ENCODE results near the gene MRPL23. TPM values are rescaled to one million over a fixed set of nuclear protein-coding genes. Genes with fewer than 3 reads are reported as not detected.
A peak's percentile ranks its signal among the peaks of the same experiment; 100 is the strongest.

The MRPL23 gene
- total RNA-seq, 2 donors from 2014 or later = 65.8 to 79.0 TPM

DNA sequence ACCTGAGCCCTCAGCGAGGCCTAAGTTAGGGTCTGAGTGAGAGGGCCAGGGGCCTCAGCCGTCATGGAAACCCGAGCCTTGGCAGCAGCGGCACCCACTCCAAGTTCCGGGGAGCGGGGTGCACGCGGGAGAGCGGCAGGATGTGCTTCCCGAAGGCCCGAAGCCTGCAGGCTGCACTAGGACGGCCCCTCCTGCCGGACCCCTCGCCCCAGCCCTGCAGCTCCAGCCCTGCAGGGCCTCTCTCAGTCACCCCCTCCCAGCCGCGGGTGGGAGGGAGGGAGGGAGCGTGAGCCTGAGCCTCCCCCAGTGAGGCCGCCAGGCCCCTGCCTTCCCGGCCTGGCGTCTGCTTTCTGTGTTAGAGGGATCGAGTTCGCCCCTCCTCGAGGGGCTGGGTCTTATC lies 22.6 kb downstream of the MRPL23 start:
- intact Hi-C loops (cut with DNase I, micrococcal nuclease) = no loop called here
- no peak for DNase-seq
- no peak for ATAC-seq

DNA sequence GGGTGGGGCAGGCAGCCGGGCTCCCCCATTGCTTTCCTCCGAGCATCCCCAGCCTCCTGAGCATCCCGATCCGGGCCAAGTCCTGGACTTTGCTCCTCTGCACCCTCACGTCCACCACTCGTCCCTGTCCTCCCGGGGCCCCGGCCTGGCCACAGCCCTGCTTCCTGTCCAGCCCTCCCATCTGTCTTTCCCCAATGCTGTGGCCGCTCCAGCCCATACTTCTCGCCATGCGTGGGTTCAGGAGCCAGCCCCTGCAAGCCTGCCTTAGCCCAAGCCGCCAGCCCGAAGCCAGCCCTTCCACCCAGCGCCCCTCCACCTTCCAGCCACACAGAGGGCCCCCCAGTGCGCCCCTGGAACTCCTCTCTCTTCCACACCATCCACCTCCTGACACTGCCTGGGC lies 23.8 kb downstream of the MRPL23 start:
- no peak for DNase-seq
- ATAC-seq = no peak
- intact Hi-C loops (cut with DNase I, micrococcal nuclease) = no loop called here

- ATAC-seq (no peak), DNase-seq (no peak)
- intact Hi-C loops (cut with DNase I, micrococcal nuclease) = no loop called here
Observed at GRCh38 chr11:1975185-1975584, 28.1 kb downstream of the MRPL23 start.

GRCh38 chr11:1978720-1979473 lies 31.8 kb downstream of the MRPL23 start:
- ATAC-seq (peak; percentile 39), DNase-seq (no peak)
- intact Hi-C loops (cut with DNase I, micrococcal nuclease) = no loop called here

- DNase-seq = no peak
- ATAC-seq = no peak
Observed at GRCh38 chr11:1979607-1980006, 32.5 kb downstream of the MRPL23 start.

DNA sequence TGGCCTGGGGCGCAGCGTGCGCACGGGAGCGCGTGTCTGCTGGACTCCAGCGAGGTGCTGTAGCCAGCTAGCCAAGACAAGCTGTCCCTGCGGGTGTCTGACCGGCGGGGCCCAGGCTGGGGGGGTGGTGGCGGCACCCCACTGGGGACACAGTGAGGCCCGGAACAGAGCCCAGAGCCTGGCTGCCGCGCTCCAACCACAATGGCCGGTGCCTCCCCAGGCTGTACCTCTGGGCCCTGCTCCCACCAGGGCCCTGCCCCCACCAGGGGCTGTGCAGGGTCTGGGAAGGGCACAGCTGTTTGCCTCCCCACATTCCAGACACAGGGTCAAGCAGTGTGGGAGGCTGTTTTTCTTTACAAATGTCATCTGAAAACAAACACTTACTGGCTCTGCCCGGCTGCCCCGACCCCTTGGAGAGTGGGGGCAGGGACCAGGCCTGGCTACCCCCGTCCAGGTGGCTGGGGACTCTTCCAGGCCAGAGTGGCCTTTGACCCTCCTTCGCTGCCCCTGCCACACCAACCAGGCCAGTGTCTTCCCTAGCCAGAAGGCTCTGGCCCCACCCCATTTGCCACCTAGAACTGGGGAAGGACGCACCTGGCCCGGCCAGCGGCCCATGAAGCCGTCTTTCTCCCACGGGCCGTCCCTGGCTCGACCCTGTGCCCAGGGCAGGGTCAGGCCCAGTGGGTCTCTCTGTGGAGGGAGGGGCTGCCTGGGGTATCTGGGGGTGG lies 35.9 kb downstream of the MRPL23 start:
- ATAC-seq (no peak), DNase-seq (no peak)
- intact Hi-C loops (cut with DNase I, micrococcal nuclease) = no loop called here

More at GRCh38 chr11:1979607-1980006, 32.5 kb downstream of the MRPL23 start:
- intact Hi-C loops (cut with DNase I, micrococcal nuclease) = no loop called here

DNA sequence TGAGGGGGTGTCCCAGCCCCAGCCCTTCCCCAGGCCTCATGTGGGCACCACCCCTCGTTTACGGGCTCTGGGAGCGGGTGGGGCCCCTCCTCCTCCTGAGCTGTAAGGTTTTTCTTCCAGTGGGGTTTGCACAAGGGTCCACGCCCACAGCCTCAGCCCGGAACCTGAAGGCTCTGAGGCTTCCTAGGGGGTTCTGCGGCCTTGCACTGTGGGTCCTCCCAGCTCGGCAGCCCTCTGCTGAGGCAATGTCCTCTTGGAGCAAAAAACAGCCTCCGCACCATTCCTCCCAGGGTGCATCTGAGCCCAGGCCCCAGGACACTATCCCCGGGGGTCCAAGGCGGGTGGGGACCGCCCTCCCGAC lies 36.4 kb downstream of the MRPL23 start:
- ATAC-seq (no peak), DNase-seq (no peak)
- intact Hi-C loops (cut with DNase I, micrococcal nuclease) = no loop called here

DNA sequence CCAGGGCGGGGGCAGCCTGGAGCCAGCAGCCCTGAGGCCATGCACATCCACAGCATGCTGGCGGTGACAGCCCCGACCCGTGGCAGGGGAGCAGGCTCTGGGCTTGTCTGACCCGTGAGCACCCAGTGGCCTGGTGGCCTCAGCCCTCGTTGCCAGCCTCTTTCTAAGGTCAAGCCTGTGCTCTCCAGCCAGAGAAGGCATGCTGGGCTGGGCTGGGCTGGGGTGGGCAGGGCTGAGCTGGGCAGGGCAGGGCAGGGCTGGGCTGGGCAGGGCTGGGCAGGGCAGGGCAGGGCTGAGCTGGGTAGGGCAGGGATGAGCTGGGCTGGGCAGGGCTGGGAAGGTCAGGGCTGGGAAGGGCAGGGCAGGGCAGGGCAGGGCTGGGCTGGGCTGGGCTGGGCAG lies 39.9 kb downstream of the MRPL23 start:
- intact Hi-C loops (cut with DNase I, micrococcal nuclease) = no loop called here
- ATAC-seq (no peak), DNase-seq (no peak)

DNA sequence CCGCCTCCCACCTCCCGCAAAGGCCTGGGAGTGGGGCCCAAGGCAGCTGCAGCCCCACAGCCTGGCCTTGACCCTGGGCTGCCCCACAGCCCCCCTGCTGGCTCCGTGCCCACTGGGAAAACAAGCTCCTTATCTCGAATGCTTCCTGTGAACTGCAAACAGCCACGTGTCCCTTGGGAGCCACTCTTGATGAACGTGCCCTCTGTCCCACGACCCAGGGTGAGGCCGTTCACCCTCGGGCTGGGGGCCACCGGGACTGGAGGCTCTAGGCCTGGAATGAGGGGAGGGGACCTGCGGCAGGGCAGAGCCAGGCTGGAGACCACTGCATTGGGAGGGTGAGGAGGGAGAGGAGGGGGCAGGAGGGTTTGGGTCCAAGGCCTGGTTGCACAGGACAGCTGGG lies 41.0 kb downstream of the MRPL23 start:
- no peak for ATAC-seq
- DNase-seq = no peak
- intact Hi-C loops (cut with DNase I, micrococcal nuclease) = no loop called here

GRCh38 chr11:1988667-1989317 lies 41.7 kb downstream of the MRPL23 start:
- DNase-seq (no peak), ATAC-seq (no peak)
- intact Hi-C loops (cut with DNase I, micrococcal nuclease) = no loop called here

DNA sequence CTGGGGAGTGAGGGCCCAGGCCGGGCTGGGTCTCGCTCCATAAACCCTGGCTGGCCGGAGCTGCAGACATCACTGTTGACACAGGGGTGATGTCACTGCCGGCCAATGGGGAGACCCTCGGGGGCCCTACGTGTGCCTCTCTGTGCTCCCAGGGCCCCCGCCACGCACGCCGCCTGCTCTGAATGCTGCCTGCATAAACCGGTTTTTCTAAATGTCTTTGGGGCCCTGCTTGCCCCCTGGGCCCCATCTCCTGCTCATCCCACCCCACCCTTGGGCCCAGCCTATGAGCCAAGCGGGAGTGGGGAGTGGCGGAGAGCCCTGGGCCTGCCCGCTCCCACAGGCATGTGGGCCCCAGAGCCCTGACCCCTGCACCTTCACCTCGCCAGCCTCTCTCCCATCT lies 42.8 kb downstream of the MRPL23 start:
- no peak for DNase-seq
- no peak for ATAC-seq
- intact Hi-C loops (cut with DNase I, micrococcal nuclease) = no loop called here

GRCh38 chr11:1990872-1991578 lies 43.9 kb downstream of the MRPL23 start:
- no peak for DNase-seq
- ATAC-seq = no peak
- intact Hi-C loops (cut with DNase I, micrococcal nuclease) = no loop called here

DNA sequence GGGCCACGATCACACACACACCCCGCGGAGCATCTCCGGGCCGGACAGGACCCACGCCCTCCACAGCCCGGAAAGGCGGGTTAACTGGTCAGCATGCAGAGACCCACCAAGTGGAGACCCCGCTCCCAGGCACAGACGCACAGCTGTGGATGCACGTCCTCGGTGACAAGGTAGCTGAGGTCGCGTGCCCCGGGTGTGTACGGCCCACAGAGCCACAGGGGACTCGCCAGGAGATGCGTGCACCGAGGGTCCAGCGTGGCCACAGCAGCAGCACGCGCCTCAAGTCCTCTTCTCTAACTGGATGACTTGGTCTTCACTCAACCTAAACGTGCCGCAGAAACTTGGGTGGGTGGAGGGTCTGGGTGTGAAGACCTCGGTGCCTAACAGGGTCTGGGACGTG lies 45.0 kb downstream of the MRPL23 start:
- DNase-seq = no peak
- no peak for ATAC-seq
- intact Hi-C loops (cut with DNase I, micrococcal nuclease) = no loop called here

DNA sequence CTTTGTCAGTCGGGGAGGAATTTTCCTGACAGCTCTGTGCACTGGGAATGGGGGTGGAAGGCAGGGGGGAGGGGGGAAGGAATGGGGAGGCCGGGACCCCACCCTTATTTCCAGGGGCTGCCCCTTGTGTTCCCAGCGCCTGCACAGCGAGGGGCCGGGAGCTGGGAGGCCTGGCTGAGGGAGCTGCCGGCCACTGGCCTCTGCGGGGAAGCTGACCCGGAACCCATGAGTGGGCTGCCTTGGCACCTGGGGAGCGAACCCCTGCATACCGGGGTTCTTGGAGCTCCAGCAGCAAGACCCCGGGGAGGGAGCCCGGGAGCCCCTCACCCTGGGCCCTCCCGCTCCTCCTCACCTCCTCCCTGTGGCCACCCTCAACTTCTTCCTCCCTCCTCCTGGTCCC lies 47.0 kb downstream of the MRPL23 start:
- ATAC-seq (no peak), DNase-seq (no peak)
- intact Hi-C loops (cut with DNase I, micrococcal nuclease) = no loop called here

GRCh38 chr11:1997755-1998154 lies 50.6 kb downstream of the MRPL23 start, which contains the start of gene H19:
TSS of gene H19 (minus strand) at chr11:1997842.
- ATAC-seq (no peak), DNase-seq (no peak)
- intact Hi-C loops (cut with DNase I, micrococcal nuclease) = no loop called here

- no peak for DNase-seq
- ATAC-seq = peak; percentile 46
- intact Hi-C loops (cut with DNase I, micrococcal nuclease) = no loop called here
Observed at GRCh38 chr11:1998290-1998689, 51.2 kb downstream of the MRPL23 start.

GRCh38 chr11:1998861-1999260 lies 51.7 kb downstream of the MRPL23 start:
- ATAC-seq (peak; percentile 45), DNase-seq (no peak)
- intact Hi-C loops (cut with DNase I, micrococcal nuclease) = no loop called here

DNA sequence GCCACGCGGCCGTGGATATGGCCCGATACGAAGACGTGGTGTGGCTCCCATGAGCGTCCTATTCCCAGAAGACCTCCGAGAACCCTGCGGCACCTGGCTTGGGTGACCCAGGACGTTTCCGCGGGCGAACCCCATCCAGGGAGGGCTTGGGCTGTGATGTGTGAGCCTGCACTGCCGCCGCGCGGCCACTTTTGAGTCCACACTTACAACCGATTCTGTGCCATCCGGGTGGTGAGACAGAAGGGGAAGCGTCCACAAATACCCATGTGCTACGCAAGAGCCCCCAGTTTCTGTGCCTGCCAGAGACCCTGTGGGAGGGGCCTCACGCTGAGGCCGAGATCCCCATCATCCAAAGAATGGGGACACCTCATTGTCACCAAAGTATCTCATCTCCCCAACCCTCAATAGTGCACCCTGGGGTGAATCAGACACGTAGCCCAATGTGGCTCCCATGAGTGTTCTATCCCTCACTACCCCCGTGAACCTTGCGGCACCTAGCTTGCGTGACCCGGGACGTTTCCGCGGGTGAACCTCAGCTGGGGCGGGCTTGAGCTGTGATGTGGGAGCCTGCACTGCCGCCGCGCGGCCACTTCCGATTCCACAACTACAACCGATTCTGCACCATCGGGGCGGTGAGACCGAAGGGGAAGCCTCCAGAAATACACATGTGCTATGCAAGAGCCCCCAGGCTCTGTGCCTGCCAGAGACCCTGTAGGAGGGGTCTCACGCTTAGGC lies 55.1 kb downstream of the MRPL23 start:
- peak; percentile 67 for ATAC-seq
- DNase-seq = no peak
- intact Hi-C loops (cut with DNase I, micrococcal nuclease) = no loop called here

GRCh38 chr11:2002807-2003206 lies 55.7 kb downstream of the MRPL23 start:
- DNase-seq (no peak), ATAC-seq (peak; percentile 69)
- intact Hi-C loops (cut with DNase I, micrococcal nuclease) = no loop called here
